H1 (cell line): ENCODE data around the gene GRM8. TPM values are rescaled to one million over a fixed set of nuclear protein-coding genes. Genes with fewer than 3 reads are reported as not detected.

ENCODE experiments used
- CTCF ChIA-PET: fragments of 300-600 bp; sonication (Branson Sonifier 250); formaldehyde crosslinking; loops from one replicate; lab custom pipeline; 2021; ENCODE audit not compliant: partially characterized antibody; lab: Charles Lee
- POLR2A ChIA-PET: fragments of 300-600 bp; sonication (Branson Sonifier 250); formaldehyde crosslinking; loops from one replicate; lab custom pipeline; 2021; ENCODE audit warnings: inconsistent platforms; ENCODE audit not compliant: partially characterized antibody; lab: Charles Lee
- DNase-seq, 2 experiments: peaks; one replicate each; pipeline versions ENCODE4 v3.0.0 to v3.0.0-alpha.2; 2010 to 2022; ENCODE audit warnings: low spot score in 2 of 2, low read depth in 1 of 2, mixed read lengths in 1 of 2
- FAIRE-seq: peaks from 2 replicates; lab custom pipeline; 2011; peaks lifted over from hg19 to GRCh38; lab: Jason Lieb, UNC
- H2AFZ ChIP-seq: 2 replicates; pipeline ENCODE4 v1.8.1; 2012; ENCODE audit warnings: low read length, inconsistent platforms
- H2AK5ac ChIP-seq: 2 replicates; pipeline ENCODE4 v1.6.1; 2013; ENCODE audit warnings: low read depth, low read length
- H2BK120ac ChIP-seq: replicated peaks from 2 replicates; pipeline ENCODE3; 2013; ENCODE audit warnings: low read depth, low read length, inconsistent platforms
- H2BK12ac ChIP-seq: 2 replicates; pipeline ENCODE4 v1.6.1; 2013; ENCODE audit warnings: low read depth, low read length
- H2BK15ac ChIP-seq: 2 replicates; pipeline ENCODE4 v1.6.1; 2013; ENCODE audit warnings: low read length
- H2BK20ac ChIP-seq: 2 replicates; pipeline ENCODE4 v1.6.1; 2013; ENCODE audit warnings: low read length
- H2BK5ac ChIP-seq: 2 replicates; pipeline ENCODE4 v1.6.1; 2013; ENCODE audit warnings: low read depth, low read length
- H3K14ac ChIP-seq: 2 replicates; pipeline ENCODE4 v1.6.1; 2013; ENCODE audit warnings: inconsistent platforms; ENCODE audit not compliant: insufficient read length
- H3K18ac ChIP-seq: 2 replicates; pipeline ENCODE4 v1.6.1; 2013; ENCODE audit warnings: low read length; ENCODE audit errors: extremely low read depth
- H3K23ac ChIP-seq: 2 replicates; pipeline ENCODE4 v1.6.1; 2013; ENCODE audit warnings: inconsistent platforms; ENCODE audit not compliant: insufficient read length
- H3K23me2 ChIP-seq: 2 replicates; pipeline ENCODE4 v1.6.1; 2013; ENCODE audit warnings: low read depth, low read length
- H3K27ac ChIP-seq: 2 replicates; pipeline ENCODE4 v1.6.1; 2011; ENCODE audit warnings: low read depth, low read length, inconsistent platforms
- H3K27me3 ChIP-seq, 4 experiments: replicated peaks in 1 of 4; 1 replicate in 1 of 4; 2 replicates in 3 of 4; pipeline versions ENCODE4 v1.6.1 to v1.8.1; 2011 to 2013; ENCODE audit warnings: low read length in 3 of 4, mild to moderate bottlenecking in 3 of 4, inconsistent platforms in 2 of 4, mixed read lengths in 2 of 4, moderate library complexity in 1 of 4; ENCODE audit not compliant: control insufficient read depth in 3 of 4, insufficient read depth in 3 of 4; ENCODE audit errors: extremely low read depth in 1 of 4
- H3K36me3 ChIP-seq, 4 experiments: 2 replicates each; pipeline versions ENCODE4 v1.6.1 to v1.8.1; 2011 to 2013; ENCODE audit warnings: mild to moderate bottlenecking in 4 of 4, low read length in 3 of 4, moderate library complexity in 2 of 4, control low read depth in 1 of 4, inconsistent platforms in 1 of 4; ENCODE audit not compliant: insufficient read depth in 4 of 4, control insufficient read depth in 2 of 4
- H3K4ac ChIP-seq: replicated peaks from 2 replicates; pipeline ENCODE3; 2013; ENCODE audit warnings: low read length, low read depth, mixed read lengths, inconsistent platforms; ENCODE audit not compliant: insufficient read length
- H3K4me1 ChIP-seq, 4 experiments: replicated peaks in 1 of 4; 1 replicate in 1 of 4; 2 replicates in 3 of 4; pipeline versions ENCODE4 v1.6.1 to v1.8.1; 2011 to 2013; ENCODE audit warnings: low read length in 3 of 4, inconsistent platforms in 2 of 4, mixed read lengths in 1 of 4; ENCODE audit not compliant: insufficient read depth in 4 of 4, control insufficient read depth in 3 of 4
- H3K4me2 ChIP-seq, 2 experiments: 2 replicates each; pipeline versions ENCODE4 v1.6.1 to v1.8.1; 2011 to 2013; ENCODE audit warnings: low read depth in 2 of 2, low read length in 2 of 2, control low read depth in 1 of 2, inconsistent platforms in 1 of 2, mild to moderate bottlenecking in 1 of 2; ENCODE audit not compliant: insufficient read depth in 1 of 2
- H3K4me3 ChIP-seq, 4 experiments: fragments of 200-600, 300-600 bp in 1 of 4; sonication (generic), shearing (Covaris generic), sonication (Bioruptor Twin) in 1 of 4; 2 replicates each; pipeline versions ENCODE4 v1.5.1 to v1.8.1; 2011 to 2016; ENCODE audit warnings: low read length in 4 of 4, low read depth in 3 of 4, control low read depth in 2 of 4, inconsistent platforms in 2 of 4, mild to moderate bottlenecking in 2 of 4, mixed read lengths in 1 of 4, moderate library complexity in 1 of 4; ENCODE audit not compliant: insufficient read depth in 2 of 4; ENCODE audit errors: extremely low read depth in 1 of 4
- H3K56ac ChIP-seq: replicated peaks from 2 replicates; pipeline ENCODE3; 2013; ENCODE audit warnings: low read depth, mild to moderate bottlenecking, mixed read lengths, low read length, inconsistent platforms; ENCODE audit not compliant: insufficient read length
- H3K79me1 ChIP-seq: 2 replicates; pipeline ENCODE4 v1.6.1; 2013; ENCODE audit warnings: low read depth, low read length, control low read depth
- H3K79me2 ChIP-seq, 2 experiments: 2 replicates each; pipeline versions ENCODE4 v1.6.1 to v1.8.1; 2012 to 2013; ENCODE audit warnings: low read length in 2 of 2, mild to moderate bottlenecking in 2 of 2, inconsistent platforms in 1 of 2; ENCODE audit not compliant: insufficient read depth in 2 of 2, control insufficient read depth in 1 of 2
- H3K9ac ChIP-seq, 4 experiments: replicated peaks in 1 of 4; 1 replicate in 1 of 4; 2 replicates in 3 of 4; pipeline versions ENCODE4 v1.6.1 to v1.8.1; 2011 to 2013; ENCODE audit warnings: low read depth in 3 of 4, low read length in 3 of 4, control low read depth in 2 of 4, mild to moderate bottlenecking in 2 of 4, moderate library complexity in 2 of 4, inconsistent platforms in 1 of 4; ENCODE audit errors: extremely low read depth in 1 of 4
- H3K9me3 ChIP-seq, 2 experiments: 2 replicates each; pipeline versions ENCODE4 v1.6.1 to v1.8.1; 2012 to 2013; ENCODE audit warnings: mild to moderate bottlenecking in 2 of 2, moderate library complexity in 2 of 2, control low read depth in 1 of 2, inconsistent platforms in 1 of 2, low read depth in 1 of 2, low read length in 1 of 2, mixed read lengths in 1 of 2; ENCODE audit not compliant: insufficient read depth in 2 of 2
- H4K20me1 ChIP-seq, 2 experiments: replicated peaks in 1 of 2; 2 replicates each; pipeline versions ENCODE3 to v1.8.1; 2011 to 2013; ENCODE audit warnings: inconsistent platforms in 2 of 2, low read length in 2 of 2, mild to moderate bottlenecking in 1 of 2; ENCODE audit not compliant: insufficient read depth in 2 of 2, control insufficient read depth in 1 of 2
- H4K5ac ChIP-seq: 2 replicates; pipeline ENCODE4 v1.6.1; 2013; ENCODE audit warnings: low read length, low read depth, mixed read lengths, inconsistent platforms; ENCODE audit not compliant: insufficient read length
- H4K8ac ChIP-seq: 2 replicates; pipeline ENCODE4 v1.8.0; 2013; ENCODE audit warnings: mild to moderate bottlenecking, moderate library complexity, low read length, inconsistent platforms; ENCODE audit not compliant: insufficient read depth; ENCODE audit errors: extremely low read depth
- H4K91ac ChIP-seq: replicated peaks from 2 replicates; pipeline ENCODE3; 2013; ENCODE audit warnings: low read length, mixed read lengths, inconsistent platforms; ENCODE audit not compliant: insufficient read length
- ATF2 ChIP-seq: IDR thresholded peaks from 2 replicates; pipeline ENCODE4 v1.6.1; 2012; ENCODE audit warnings: low read length, inconsistent platforms
- CHD1 ChIP-seq: IDR thresholded peaks from 2 replicates; pipeline ENCODE4 v1.6.1; 2012; ENCODE audit warnings: low read depth, low read length, improper control_type of control experiment
- CHD2 ChIP-seq: IDR thresholded peaks from 2 replicates; pipeline ENCODE4 v1.6.1; 2012; ENCODE audit warnings: low read length, improper control_type of control experiment
- CTBP2 ChIP-seq: IDR thresholded peaks from 2 replicates; pipeline ENCODE4 v1.7.0; 2011; ENCODE audit warnings: borderline replicate concordance, mild to moderate bottlenecking, moderate library complexity, mixed read lengths, low read length; ENCODE audit not compliant: insufficient read depth, insufficient read length
- HDAC6 ChIP-seq: IDR thresholded peaks from one replicate; pipeline ENCODE4 v1.7.1; 2012; ENCODE audit warnings: low read depth, mild to moderate bottlenecking, inconsistent platforms, low read length, moderate library complexity
- POU5F1 ChIP-seq: IDR thresholded peaks from 2 replicates; pipeline ENCODE4 v1.6.1; 2011; ENCODE audit warnings: low read depth, mild to moderate bottlenecking, low read length, moderate library complexity
- SAP30 ChIP-seq: fragments of 300-600 bp; sonication (generic); IDR thresholded peaks from 2 replicates; pipeline ENCODE4 v1.7.1; 2012; ENCODE audit warnings: low read length, moderate library complexity, mild to moderate bottlenecking, inconsistent platforms; ENCODE audit not compliant: insufficient read depth, insufficient replicate concordance
- SIN3A ChIP-seq, 2 experiments: IDR thresholded peaks in 1 of 2; conservative IDR thresholded peaks in 1 of 2; 2 replicates each; pipeline ENCODE4 v1.6.1; 2011 to 2012; ENCODE audit warnings: low read length in 2 of 2, improper control_type of control experiment in 1 of 2, low read depth in 1 of 2, mild to moderate bottlenecking in 1 of 2
- WGBS, 2 experiments: shearing (Covaris generic) in 1 of 2; methylation state at CpG; one replicate each; pipeline versions ENCODE4 v1.1.6 to v1.1.7; 2013 to 2015; ENCODE audit warnings: low lambda C conversion rate in 2 of 2, mixed read lengths in 2 of 2, inconsistent platforms in 1 of 2, low coverage in 1 of 2, missing lambda C conversion rate in 1 of 2; ENCODE audit not compliant: insufficient replicate concordance in 2 of 2, insufficient coverage in 1 of 2, insufficient read length in 1 of 2; ENCODE audit errors: extremely low coverage in 1 of 2, missing lambda C conversion rate in 1 of 2; 5-methylcytosine and 5-hydroxymethylcytosine counted together
- polyA plus RNA-seq, 7 experiments: library from polyadenylated mRNA; depleted of rRNA in 3 of 7; stranded (reverse) in 5 of 7; unstranded in 2 of 7; fragments of >200 nt in 5 of 7; fragments of 200-250 nt in 2 of 7; gene quantifications; 1 replicate in 5 of 7; 2 replicates in 1 of 7; 4 replicates in 1 of 7; pipeline versions ENCODE4 v1.2.1 to v1.2.3, GENCODE V29; 2011 to 2013; ENCODE audit warnings: missing spikeins in 2 of 7, mixed read lengths in 2 of 7
- total RNA-seq: library from RNA; stranded (reverse); fragmentation: NEBNext Ultra II Directional; extraction: Animal tissue kit (Norgen Biotek cat#: 25700); gene quantifications from 2 replicates; pipeline ENCODE4 v1.2.1, GENCODE V29; 2021

Gene GRM8
- total and polyA plus RNA-seq, 2 of the 8 experiments (the other 6 are each of a cell fraction or from before 2014, with no cell fraction given): 2.6 to 2.8 TPM

GRCh38 chr7:127081539-127081938 lies 171.2 kb downstream of the GRM8 start:
- Histone ChIP-seq H3K23ac (no peak overlapping the region), H2BK120ac (no peak overlapping the region), H3K9me3 (no peaks in the 10 kb centered on the region)
- TF ChIP-seq SIN3A (conservative IDR thresholded peaks at IDR 0.05 in 1 of 2, IDR thresholded peaks at IDR 0.05 in 1 of 2; ENCODE audit: low read depth in 1 of 2, low read length in 2 of 2): no peak
- no peak for TF ChIP-seq CHD1
- TF ChIP-seq CHD2: no peak
- TF ChIP-seq HDAC6: no peak
- no peak for TF ChIP-seq ATF2
- TF ChIP-seq POU5F1: no peak
- TF ChIP-seq SAP30: no peak
- TF ChIP-seq CTBP2: no peak

More at GRCh38 chr7:127081539-127081938, 171.2 kb downstream of the GRM8 start:
- H3K9ac ChIP-seq: no peak overlapping the region
- H3K56ac ChIP-seq: no peak overlapping the region
- H2AK5ac ChIP-seq: no peak overlapping the region
- H3K79me2 ChIP-seq: no peaks in the 10 kb centered on the region
- H2AFZ ChIP-seq: no peak overlapping the region
- no peaks in the 10 kb centered on the region; the same call in 1 of the 2 replicates for H3K23me2 ChIP-seq
- no peak overlapping the region for H3K4me2 ChIP-seq
- no peak overlapping the region for H2BK20ac ChIP-seq
- H4K8ac ChIP-seq: no peak overlapping the region
- WGBS, 2 experiments: 84% methylated on average over 3 of the region's 3 CpGs; no CpG with 5 or more reads in 1 of the 2 experiments
- ChIA-PET POLR2A (no interaction called here), CTCF (interaction anchor here (0.9 to 2.7 kb wide), 3 partner anchors 25 to 77 kb away, joined by 3 to 7 read pairs (median 4); no protein-coding TSS in a partner anchor)
- H2BK5ac ChIP-seq: no peak overlapping the region
- FAIRE-seq (no peak), DNase-seq (no peak)
- H3K27me3 ChIP-seq: no peaks in the 10 kb centered on the region; a peak in 1 of 7 replicates
- H3K4ac ChIP-seq: no peak overlapping the region
- H3K79me1 ChIP-seq: no peaks in the 10 kb centered on the region
- H3K36me3 ChIP-seq: no peaks in the 10 kb centered on the region
- no peak overlapping the region for H3K4me3 ChIP-seq
- H4K20me1 ChIP-seq: no peaks in the 10 kb centered on the region
- no peak overlapping the region for H3K18ac ChIP-seq
- no peak overlapping the region for H3K27ac ChIP-seq
- H4K91ac ChIP-seq: no peak overlapping the region
- H2BK12ac ChIP-seq: no peak overlapping the region
- H3K14ac ChIP-seq: no peak overlapping the region
- H4K5ac ChIP-seq: no peak overlapping the region
- no peak overlapping the region for H2BK15ac ChIP-seq
- no peaks in the 10 kb centered on the region; a peak in 1 of 7 replicates for H3K4me1 ChIP-seq
